Right lobe of liver (tissue), 4 donors: ENCODE data around the gene TMEM240.

Source experiments
- POLR2A ChIP-seq: fragments of 450-650 bp; IDR thresholded peaks from one replicate; pipeline ENCODE4 v1.6.1; 2017; ENCODE audit warnings: antibody characterized with exemption, mild to moderate bottlenecking
- TF ChIP-seq, protein P1 (sequence below), 4 donors: fragments of 200-600 bp in 3 of 4; fragments of 450-650 bp in 1 of 4; IDR thresholded peaks; one replicate each; pipeline versions ENCODE4 v1.5.1 to v1.8.0; 2016 to 2022; ENCODE audit warnings: antibody characterized with exemption in 4 of 4, mild to moderate bottlenecking in 2 of 4
- donor health status: DM: no; HTN: no; CAD: no.
- donor health status: DM: no; HTN: no; CAD: no.
- donor health status: DM: no; HTN: yes; CAD: no.

- TF ChIP-seq, protein P1, sequence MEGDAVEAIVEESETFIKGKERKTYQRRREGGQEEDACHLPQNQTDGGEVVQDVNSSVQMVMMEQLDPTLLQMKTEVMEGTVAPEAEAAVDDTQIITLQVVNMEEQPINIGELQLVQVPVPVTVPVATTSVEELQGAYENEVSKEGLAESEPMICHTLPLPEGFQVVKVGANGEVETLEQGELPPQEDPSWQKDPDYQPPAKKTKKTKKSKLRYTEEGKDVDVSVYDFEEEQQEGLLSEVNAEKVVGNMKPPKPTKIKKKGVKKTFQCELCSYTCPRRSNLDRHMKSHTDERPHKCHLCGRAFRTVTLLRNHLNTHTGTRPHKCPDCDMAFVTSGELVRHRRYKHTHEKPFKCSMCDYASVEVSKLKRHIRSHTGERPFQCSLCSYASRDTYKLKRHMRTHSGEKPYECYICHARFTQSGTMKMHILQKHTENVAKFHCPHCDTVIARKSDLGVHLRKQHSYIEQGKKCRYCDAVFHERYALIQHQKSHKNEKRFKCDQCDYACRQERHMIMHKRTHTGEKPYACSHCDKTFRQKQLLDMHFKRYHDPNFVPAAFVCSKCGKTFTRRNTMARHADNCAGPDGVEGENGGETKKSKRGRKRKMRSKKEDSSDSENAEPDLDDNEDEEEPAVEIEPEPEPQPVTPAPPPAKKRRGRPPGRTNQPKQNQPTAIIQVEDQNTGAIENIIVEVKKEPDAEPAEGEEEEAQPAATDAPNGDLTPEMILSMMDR (IDR thresholded peaks at IDR 0.05), result no peak
- no peak for TF ChIP-seq POLR2A
These were observed 8.2 kb upstream of the TMEM240 start for GRCh38 chr1:1548591-1548990.
